ENCODE measurements around the gene FANCE. TPM values are rescaled to one million over a fixed set of nuclear protein-coding genes. Genes with fewer than 3 reads are reported as not detected.
"Not testable (repeated sequence)": the region's sequence is repeated elsewhere in the genome, so short reads cannot be mapped to it uniquely, and the experiment has no call there.

Gene FANCE
- total RNA-seq, 1 donor from 2014 or later = 11.6 TPM

- H3K4me3 Mint-ChIP-seq = no peak overlapping the region
- no peak for TF ChIP-seq CTCF (conservative IDR thresholded peaks at IDR 0.05)
These were observed 58.9 kb downstream of the FANCE start for GRCh38 chr6:35510916-35511561.

GRCh38 chr6:35511562-35511941 is 59.4 kb downstream of the FANCE start:
- Mint-ChIP-seq H3K27ac (no peak overlapping the region), H3K27me3 (peaks cover 3% of the 10 kb centered on the region), H3K36me3 (no peaks in the 10 kb centered on the region), H3K4me1 (ENCODE audit: unreplicated experiment) (peaks cover 4% of the 10 kb centered on the region), H3K9me3 (no peaks in the 10 kb centered on the region), H3K4me3 (no peak overlapping the region)
- no peak for TF ChIP-seq CTCF (conservative IDR thresholded peaks at IDR 0.05)
- DNase-seq (ENCODE audit: extremely low spot score, unreplicated experiment) = no peak

More at GRCh38 chr6:35510916-35511561, 58.9 kb downstream of the FANCE start:
- no peaks in the 10 kb centered on the region for H3K9me3 Mint-ChIP-seq
- DNase-seq (ENCODE audit: extremely low spot score, unreplicated experiment) = no peak
- H3K27me3 Mint-ChIP-seq = peaks cover 6% of the 10 kb centered on the region
- no peaks in the 10 kb centered on the region for H3K36me3 Mint-ChIP-seq
- peaks cover 8% of the 10 kb centered on the region for H3K4me1 Mint-ChIP-seq (ENCODE audit: unreplicated experiment)
- no peak overlapping the region for H3K27ac Mint-ChIP-seq

GRCh38 chr6:35512006-35512405 is 59.9 kb downstream of the FANCE start:
- peaks cover under 1% of the 10 kb centered on the region for H3K27me3 Mint-ChIP-seq
- H3K4me3 Mint-ChIP-seq = no peak overlapping the region
- H3K27ac Mint-ChIP-seq = no peak overlapping the region
- no peak for TF ChIP-seq CTCF (conservative IDR thresholded peaks at IDR 0.05)
- DNase-seq (ENCODE audit: extremely low spot score, unreplicated experiment) = no peak
- H3K9me3 Mint-ChIP-seq = no peaks in the 10 kb centered on the region
- no peaks in the 10 kb centered on the region for H3K36me3 Mint-ChIP-seq
- H3K4me1 Mint-ChIP-seq (ENCODE audit: unreplicated experiment) = peaks cover 4% of the 10 kb centered on the region

GRCh38 chr6:35512740-35513139 is 60.6 kb downstream of the FANCE start, which contains the start of gene TULP1:
Gene TULP1 (minus strand): TSS chr6:35512896. CDS start chr6:35512858, 38 bp downstream.
- no peak within 1 kb of the TSS for H3K4me3 Mint-ChIP-seq

GRCh38 chr6:35514587-35514986 is 62.4 kb downstream of the FANCE start:
- Mint-ChIP-seq H3K27ac (no peak overlapping the region), H3K4me3 (no peak overlapping the region), H3K36me3 (no peaks in the 10 kb centered on the region), H3K4me1 (ENCODE audit: unreplicated experiment) (no peaks in the 10 kb centered on the region), H3K27me3 (no peaks in the 10 kb centered on the region), H3K9me3 (no peaks in the 10 kb centered on the region)
- TF ChIP-seq CTCF (conservative IDR thresholded peaks at IDR 0.05) = no peak
- no peak for DNase-seq (ENCODE audit: extremely low spot score, unreplicated experiment)

More at GRCh38 chr6:35512740-35513139, 60.6 kb downstream of the FANCE start, which contains the start of gene TULP1:
- Mint-ChIP-seq H3K27ac (no peak within 1 kb of the TSS), H3K36me3 (no peaks in the 10 kb centered on the region), H3K4me1 (ENCODE audit: unreplicated experiment) (peaks cover 4% of the 10 kb centered on the region), H3K27me3 (no peaks in the 10 kb centered on the region), H3K9me3 (no peaks in the 10 kb centered on the region)
- no peak for TF ChIP-seq CTCF (conservative IDR thresholded peaks at IDR 0.05)
- no peak for DNase-seq (ENCODE audit: extremely low spot score, unreplicated experiment)

- H3K36me3 Mint-ChIP-seq; H3K9me3 Mint-ChIP-seq; H3K27ac Mint-ChIP-seq; DNase-seq (ENCODE audit: extremely low spot score, unreplicated experiment); H3K4me1 Mint-ChIP-seq (ENCODE audit: unreplicated experiment); H3K4me3 Mint-ChIP-seq; H3K27me3 Mint-ChIP-seq: not testable (repeated sequence)
These were observed 63.8 kb downstream of the FANCE start for GRCh38 chr6:35515939-35516338.

Small RNAs within 50 kb of the gene (microRNA-seq; reads per million reads assigned to microRNA genes)
- 0.83 reads per million for gene MIR7111

Other genes with a start within 250 kb of the FANCE start
- 14.7 and 14.9 TPM in 2 replicates for gene SCUBE3, start 238.4 kb upstream of the FANCE start, total RNA-seq (ENCODE audit: low replicate concordance)
- 25.3 and 37.3 TPM in 2 replicates for gene ZNF76, start 192.6 kb upstream of the FANCE start, total RNA-seq (ENCODE audit: low replicate concordance)
- gene DEF6, start 154.5 kb upstream of the FANCE start, total RNA-seq (ENCODE audit: low replicate concordance) = 6.2 and 12.1 TPM in 2 replicates
- 21.9 and 27.1 TPM in 2 replicates for gene PPARD, start 109.8 kb upstream of the FANCE start, total RNA-seq (ENCODE audit: low replicate concordance)
- 1,788 and 1,808 TPM in 2 replicates for gene RPL10A, start 16.1 kb downstream of the FANCE start, total RNA-seq (ENCODE audit: low replicate concordance)
- 49.8 and 109 TPM in 2 replicates for gene TEAD3, start 44.7 kb downstream of the FANCE start, total RNA-seq (ENCODE audit: low replicate concordance)
- gene TULP1, start 60.6 kb downstream of the FANCE start, total RNA-seq (ENCODE audit: low replicate concordance) = 0.14 TPM in 1 of 2 replicates, not detected in the other
- 2.0 and 12.5 TPM in 2 replicates for gene FKBP5, start 236.6 kb downstream of the FANCE start, total RNA-seq (ENCODE audit: low replicate concordance)